Effector CD8-positive, alpha-beta T cell (primary cell): Measurements from ENCODE around the gene PITPNM3.

Experiments used
- DNase-seq: peaks from one replicate; lab custom pipeline; 2025; lab: John Stamatoyannopoulos, UW

Gene PITPNM3

DNA sequence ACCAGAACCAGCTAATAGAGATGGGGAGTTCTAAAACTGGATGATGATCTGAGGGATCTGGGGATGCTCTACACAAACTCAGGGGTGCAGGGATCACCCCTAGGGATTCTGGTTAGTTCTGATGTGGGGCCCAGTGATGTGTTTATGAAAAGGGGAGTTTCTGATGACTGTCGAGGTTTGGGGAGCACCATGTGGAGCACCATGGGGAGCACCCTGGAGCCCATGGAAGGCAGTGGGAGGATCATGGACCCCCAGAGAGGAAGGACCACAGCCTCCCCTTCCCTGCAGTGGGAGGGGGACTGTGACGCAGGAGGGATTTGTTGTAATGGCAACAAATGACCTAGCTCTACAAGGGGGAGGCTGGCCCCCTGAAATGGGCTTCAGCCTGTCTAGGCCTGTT lies 93.7 kb downstream of the PITPNM3 start:
- DNase-seq: no peak

DNA sequence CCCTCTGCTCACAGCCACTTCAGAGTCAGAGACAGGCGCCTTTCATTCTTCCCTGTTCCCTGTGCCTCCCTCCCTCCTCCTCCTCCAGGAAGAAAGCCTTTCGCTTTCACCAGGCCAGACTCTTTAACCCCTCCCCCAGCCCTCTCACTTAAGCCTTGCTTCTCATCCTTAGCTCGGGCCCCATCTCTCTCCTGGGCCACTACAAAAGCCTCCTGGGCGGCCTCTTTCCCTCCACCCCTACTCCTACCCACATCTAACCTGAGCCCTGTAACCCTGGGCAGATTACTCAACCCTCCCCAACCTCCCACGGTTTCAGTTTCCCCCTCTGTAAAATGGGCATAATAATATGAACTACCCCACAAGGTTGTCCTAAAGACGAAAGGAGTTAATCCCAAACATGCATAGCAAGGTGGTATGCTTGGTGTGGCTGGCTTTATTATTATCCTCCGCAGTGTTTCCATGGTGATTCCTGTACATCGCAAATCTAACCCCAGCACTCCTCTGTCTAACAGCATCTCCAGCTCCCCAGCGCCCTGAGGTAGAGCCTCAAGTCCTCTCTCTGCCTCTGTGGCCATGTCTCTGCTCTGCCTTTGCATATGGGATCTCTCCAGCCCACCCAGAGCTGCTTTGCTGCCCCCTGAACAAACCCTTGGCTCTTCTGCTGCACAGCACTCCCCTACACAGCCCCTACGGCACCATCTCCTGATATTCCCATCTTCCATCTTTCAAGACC lies 94.4 kb downstream of the PITPNM3 start:
- DNase-seq: no peak

DNA sequence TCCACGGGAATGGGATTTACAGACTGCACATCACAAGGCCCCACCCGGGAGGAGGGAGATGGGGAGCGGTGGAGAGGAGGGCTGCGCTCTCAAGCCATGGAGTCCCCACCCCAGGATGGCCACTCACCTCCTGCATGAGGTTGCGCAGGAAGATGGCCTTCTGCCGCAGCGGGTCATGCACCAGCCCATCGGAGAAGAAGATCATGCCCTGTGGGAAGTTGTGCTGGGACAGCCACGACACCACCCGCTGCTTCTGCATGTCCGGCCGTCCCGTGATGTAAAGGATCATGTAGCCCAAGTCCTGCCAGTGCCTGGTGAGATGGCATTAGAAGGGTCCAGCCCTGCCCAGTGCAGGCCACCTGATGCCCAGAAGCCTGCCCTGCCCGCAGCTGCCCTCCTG lies 95.1 kb downstream of the PITPNM3 start:
- DNase-seq: no peak

DNA sequence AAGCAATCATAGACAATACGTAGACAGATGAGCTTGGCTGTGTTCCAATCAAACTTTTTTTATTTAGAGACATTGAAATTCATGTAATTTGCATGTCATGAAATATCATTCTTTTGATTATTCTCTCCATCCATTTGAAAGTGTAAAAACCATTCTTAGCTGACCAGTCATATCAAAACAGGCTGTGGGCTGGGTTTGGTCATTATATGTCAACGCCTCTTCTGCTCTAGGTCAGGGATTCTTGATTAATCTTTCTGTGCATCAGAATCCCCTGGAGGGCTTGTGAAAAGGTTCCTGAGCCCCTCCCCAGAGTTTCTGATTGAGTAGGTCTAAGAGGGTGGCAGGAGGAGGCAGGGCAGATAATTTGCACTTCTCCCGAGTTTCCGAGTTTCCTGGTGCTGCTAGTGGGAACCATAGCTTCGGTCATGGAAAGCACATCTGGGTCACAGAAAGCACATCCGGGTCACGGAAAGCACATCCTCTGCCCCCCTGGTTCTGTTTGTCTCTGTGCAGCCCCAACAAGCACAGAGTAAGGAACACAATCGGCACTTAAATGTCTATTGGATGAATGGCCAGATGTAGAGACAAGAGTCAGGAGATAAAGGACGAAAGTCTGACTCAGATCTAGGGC lies 95.7 kb downstream of the PITPNM3 start:
- no peak for DNase-seq

DNA sequence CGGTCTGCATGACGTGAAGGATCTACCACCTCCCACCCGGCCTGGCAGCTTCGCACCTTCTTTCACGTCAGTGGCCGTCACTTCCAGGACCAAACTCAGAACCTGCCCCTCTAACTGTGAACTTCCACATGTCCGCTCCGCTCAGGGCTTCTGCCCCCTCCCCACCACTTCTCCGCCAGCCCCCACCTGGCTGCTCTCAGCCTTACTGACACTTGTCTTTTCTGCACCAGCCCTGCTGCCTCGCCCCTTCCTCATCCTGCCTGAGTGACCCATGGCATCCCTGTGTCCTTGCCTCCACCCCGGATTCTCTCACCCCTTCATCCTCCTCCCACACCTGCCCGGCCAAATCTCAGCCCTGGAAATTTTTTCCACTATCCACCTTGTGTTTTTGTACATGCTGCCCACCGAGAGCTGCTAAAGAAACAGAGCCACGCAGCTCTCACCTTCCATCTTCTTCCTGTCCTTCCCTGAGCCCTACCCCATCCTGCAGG lies 97.8 kb downstream of the PITPNM3 start:
- no peak for DNase-seq

DNA sequence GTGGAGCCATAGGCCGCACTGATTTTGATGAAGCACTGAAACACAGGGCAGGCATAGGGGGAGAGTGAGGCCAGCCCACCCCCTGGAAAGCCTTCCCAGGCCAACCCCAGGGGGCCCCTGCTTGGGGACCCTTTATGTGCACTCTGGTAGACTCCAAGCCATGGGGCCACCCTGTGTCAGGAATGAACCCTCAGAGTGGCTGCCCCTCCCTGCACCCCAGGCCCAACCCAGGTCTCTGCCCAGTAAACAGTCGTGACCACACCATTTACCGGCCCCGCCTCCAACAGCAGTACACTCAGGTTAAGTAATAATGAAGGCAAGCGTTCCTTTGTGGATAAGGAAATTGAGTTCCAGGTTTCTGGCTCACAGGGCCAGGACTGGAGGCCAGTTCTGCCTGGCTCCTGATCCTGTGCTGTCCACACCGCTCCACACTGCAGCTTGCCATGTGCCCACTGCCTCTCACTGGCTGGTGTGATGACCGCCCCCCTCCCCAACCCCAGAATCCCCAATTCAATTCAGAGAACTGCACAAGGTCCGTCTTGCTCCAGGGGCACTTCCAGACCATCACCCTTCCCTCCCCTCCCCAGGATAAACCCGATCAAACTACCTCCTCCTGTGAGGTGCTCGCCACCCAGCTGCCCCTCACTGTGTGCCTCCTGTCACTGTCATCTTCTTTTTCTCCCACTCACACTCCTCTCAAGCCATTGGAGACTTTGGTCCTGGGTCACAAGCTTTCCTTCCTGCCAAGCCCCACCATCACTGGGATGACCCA lies 98.5 kb downstream of the PITPNM3 start:
- DNase-seq: no peak

DNA sequence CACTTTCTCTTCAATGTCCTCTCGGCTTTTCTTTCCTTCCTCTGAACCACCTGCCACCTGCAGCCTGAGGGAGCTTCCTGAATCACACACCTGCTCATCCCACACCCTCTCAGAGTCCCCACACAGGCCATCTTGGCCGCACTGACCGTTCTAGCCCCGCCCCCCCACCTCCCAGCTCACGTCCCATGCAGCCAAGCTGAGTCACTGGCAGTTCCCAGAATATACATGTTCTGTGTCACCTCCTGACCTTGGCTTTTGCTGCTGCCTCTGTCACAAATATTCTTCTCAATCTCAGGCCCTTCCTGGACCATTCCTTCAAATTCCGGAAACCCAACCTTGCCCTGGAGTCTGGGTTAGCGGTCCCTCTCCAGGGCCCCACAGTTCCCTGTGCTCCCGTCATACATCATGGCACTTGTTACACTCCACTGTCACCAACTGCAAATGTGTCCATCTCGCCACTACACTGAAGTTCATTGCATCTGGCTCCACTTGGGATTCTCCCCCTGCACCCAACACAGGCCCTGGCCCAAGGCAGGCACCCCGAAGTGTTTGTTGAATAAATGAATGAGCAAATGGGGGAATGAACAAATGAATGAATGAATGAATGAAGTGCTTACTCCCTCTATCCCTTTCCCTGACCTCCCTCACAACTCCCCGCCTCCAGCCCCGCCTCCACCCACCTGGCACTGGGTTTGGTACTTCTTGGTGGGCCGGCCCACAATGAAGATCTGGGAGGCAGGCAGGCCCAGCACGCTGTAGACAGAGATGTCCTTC lies 99.3 kb downstream of the PITPNM3 start:
- no peak for DNase-seq

DNA sequence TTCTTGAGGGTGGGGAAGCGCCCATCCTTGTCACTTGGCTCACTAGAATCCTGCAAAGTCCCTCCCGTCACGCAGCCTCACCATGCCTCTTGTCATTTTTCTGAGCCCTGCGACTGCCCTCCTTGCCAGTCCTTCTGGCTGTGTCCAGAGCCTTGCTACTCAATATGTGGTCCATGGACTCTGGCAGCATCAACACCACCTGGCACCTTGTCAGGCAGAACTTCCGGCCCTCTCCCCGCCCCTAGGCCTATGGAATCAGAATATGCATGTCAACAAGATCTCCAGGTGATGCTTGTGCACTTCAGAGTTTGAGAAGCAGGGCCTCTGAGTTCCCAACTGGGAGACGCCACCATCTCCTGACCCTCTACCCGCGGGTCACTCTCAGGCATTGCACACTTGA lies 100.0 kb downstream of the PITPNM3 start:
- no peak for DNase-seq

DNA sequence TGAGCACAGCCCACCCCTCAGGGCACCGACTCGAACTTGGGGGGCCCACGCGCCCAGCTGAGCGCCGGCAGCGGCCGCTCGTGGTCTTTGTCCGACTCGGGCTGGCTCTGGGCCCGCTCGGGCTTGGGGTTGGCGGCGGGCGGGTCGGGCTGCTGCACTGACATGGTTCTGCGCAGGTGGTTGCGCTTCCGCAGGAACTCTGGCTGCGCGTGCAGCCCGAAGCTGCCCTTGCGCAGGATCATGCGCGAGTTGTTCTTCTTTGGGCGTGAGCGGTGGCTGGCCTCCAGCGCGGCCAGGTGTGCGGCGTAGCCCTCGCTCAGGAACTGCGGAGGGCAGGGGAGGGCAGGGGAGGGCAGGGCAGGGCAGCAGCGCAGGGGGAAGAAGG lies 101.0 kb downstream of the PITPNM3 start:
- DNase-seq: no peak

DNA sequence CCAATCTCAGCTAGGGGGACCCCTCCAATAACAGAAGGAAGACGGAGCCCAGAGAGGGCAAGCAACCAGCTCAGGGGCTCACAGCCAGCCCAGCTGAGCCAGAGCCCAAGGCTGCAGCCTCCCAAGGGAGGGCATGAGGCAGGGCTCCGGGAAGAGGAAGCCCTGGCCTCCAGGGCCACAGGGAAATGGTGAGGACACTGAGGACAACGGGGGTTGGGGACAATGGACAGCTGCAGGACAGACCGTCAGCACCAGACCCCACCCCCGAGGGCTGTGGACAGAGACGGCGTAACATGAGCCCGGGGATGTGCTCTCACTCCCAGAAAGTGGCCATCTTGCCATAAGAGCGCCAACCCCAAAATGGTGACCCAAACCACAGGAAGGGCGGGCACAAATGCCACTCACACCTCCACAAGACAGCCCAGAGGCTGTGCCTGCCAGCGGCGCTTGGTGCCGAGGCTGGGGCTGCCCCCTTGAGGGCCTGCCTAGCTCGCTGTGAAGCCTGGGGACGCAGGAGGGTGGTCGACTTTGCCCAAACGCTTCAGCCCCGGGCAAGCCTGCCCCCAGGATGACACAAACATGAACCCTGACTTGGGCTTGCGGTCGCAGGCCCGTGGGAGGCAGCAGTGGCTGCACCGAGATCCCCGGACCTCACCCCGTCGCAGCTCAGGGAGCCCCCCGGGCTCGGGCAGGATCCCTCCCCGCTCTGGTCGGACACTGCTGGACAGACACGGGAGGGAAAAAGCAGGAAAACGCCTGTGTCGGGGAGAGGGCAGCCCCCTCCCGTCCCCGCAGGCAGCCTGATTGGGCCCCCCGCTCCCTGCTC lies 101.6 kb downstream of the PITPNM3 start:
- DNase-seq: no peak

DNA sequence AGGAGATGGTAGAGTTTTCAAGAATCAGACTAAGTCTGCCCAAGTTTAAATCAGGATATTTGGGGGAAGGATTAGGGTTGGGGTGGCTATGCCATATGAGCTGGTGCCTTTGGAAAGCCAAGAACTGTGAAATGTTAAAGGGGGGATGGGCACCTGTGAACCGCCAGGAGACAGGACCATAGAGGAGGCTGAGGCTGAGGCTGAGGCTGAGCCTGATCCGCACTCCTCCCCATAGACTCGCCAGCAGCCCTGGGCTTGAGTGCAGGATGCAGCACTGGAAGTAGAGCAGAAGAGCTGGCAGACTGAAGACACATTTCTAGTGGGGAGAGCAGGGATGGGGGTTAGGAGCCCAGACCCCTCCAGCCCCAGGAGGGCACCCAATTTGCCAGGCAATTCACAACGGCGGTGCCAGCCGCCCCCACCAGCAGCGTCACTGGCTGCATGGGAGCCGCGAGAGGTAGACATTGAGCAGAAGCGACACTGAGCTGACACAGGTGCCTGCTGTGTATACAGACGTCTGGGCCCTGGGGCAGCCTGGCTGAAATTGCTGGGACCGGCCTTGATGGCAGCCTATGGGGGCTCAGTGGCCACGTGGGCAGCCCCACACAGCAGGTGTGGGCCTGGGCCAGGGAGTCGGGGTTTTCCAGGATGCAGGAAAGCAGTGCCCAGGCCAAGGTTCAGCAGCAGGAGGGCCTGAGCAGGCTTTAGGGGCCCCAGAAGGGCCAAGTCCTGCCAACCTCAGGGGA lies 102.9 kb downstream of the PITPNM3 start:
- DNase-seq: no peak

DNA sequence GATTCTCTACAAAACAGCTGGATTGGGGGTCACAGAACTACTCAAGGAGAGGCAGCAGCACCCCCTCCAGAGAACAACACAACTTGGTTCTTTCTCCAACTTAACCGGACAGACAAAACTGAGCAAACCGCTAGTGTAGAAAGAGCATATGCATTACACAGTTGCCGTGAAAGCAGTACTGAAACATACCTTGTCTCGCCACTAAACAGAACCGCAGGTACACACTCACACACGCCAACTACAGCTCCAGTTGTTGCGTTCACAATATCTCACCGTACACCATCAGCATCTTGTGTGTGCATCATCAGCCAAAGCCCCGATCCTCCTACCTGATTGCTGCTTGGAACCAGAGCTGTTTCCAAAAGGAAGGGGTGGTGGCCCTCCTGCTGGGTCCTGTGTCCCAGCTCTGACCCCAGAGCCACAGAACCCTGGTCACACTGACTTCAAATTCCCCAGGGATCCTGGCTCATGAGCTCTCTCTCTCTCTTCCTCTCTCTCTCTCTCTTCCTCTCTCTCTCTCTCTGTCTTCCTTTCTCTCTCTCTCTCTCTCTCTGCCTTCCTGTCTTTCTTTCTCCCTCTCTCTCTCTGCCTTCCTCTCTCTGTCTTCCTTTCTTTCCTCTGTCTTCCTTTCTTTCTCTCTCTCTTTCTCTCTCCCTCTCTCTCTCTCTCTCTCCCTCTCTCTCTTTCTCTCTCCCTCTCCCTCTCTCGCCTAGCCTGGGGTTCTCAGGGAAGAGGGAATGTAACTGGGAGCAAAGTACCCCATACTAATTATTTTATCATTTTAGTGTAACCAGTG lies 103.7 kb downstream of the PITPNM3 start:
- DNase-seq: no peak

DNA sequence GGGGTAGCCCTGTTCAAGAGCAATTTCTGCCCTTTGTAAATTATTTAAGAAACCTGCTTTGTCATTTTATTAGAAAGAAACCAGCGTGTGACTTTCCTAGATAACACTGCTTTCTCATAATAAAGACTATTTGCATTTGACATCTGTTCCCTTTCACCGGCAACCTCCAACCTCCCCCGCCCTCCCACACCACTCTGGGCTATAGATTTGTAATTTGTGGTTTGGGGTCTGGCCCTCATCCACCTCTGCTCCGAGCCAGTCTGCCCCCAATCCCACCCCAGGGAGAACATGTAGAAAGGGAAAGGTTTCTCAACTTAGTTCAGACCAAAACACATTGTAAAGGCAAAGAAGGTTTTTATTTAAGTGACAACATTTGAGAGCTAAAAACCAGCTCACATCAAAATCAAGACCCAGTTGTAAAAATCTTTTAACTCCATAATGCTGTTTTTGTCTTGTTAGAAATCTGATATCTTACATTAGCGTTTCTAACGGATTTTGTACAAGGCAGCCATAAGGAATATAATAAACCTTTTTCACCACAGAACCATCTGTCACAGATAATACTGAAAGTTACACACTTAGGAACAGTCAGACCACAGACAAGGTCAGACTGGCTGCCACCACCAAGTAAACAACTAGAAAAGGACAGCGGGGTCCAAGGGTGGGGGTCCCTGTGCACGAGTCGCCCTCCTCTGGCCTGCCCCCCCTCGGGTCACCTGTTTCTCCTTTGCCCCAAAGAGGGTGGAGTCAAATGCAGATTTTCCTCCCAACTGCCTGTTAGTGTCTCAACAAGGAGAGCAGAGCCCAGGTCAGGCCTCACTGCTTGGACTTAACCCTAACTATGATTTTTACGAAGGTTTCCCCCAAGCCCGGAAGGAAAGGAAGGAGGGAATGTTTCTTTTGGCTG lies 105.2 kb downstream of the PITPNM3 start:
- DNase-seq: no peak

DNA sequence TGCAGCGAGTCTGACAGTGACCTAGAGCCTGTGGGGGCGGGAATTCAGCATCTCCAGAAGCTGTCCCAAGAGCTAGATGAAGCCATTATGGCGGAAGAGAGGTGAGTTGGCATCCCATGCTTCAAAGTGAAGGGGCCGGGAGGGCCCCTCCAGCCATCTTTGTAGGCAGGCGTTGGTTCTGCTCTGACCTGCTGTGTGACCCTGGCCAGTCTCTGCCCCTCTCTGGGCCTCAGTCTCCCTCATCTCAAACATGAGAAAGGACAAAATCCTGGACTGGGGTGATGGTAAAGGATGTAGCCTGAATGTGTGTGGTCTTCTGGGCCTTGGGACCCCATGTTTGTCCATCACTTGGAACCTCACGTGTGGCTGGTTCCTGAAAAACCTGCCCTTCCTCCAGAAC lies 107.0 kb downstream of the PITPNM3 start:
- DNase-seq: no peak

DNA sequence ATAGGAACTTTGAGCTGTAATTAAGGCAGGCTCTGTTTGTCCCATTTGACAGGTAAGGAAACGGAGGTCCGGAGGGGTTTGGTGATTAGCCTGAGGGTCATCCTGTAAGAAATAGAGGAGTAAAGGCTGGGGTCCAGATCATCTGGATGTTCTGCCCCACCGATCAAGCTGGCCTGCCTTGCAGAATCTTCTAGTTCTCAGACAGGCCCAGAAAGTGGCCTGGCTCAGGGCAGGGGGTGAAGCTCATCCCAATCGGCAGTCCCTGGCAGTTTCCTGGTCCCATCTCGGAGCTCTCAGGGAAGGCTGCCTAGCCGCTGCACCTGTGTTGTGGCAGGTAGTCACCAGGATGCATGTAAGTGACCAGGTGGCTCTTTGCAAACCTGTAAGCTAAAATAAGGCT lies 107.9 kb downstream of the PITPNM3 start:
- DNase-seq: no peak

DNA sequence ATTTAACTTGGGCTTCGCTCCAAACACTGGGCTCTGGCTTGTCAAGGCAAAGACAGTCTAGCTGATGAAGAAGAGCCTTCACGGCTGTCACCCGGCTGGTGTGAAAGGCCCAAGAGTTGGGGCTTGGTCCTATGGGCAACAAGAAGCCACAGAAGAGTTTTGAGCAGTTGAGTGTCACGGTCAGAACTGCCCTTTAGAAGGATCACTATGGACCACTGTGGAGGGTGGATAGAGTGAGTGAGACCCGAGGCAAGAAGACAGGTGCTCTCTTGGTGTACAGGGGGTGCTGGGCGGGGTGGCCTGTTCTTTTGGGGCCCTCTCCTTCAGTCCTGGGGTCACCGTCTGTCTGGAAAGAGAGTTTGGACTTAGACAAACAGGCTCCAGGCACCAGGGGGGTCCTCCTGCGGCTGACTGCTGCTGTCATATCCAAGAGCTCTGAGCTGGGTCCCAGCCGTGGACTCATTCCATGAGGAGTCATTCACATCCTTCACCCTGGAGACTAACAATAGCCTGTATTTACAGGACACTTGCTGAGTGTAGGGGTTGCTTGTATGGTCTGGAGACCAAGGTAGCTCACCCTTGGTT lies 109.7 kb downstream of the PITPNM3 start:
- DNase-seq: no peak

DNA sequence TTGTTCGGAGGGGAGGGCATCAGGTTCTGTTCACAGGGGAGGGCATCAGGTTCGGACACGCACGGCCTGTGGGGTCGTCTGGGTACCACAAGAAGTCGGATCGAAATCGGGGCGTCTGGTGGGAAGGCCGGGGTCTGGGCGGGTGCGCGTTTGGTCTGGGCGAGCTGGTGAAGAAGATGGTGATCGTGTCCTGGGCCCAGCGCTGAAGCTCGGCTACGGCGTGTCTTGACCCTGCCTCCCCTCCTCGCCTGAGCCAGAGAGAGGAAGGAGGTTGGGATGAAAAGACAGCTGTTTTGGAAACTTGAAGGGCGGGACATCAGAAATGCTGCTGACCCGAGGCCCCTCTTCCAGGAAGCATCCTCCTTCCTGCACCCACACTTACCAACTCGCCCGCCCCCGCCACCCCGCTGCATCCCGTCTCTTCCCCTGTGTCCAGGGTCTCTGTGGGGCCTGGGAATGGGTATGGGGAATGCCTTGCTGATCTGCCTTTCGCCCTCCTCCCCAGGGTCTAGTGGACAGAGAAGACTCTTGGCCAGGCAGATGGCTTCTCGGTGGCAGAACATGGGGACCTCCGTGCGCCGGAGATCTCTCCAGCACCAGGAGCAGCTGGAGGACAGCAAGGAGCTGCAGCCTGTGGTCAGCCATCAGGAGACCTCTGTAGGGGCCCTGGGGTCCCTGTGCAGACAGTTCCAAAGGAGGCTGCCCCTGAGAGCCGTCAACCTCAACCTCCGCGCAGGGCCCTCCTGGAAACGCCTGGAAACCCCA lies 111.6 kb downstream of the PITPNM3 start:
- DNase-seq: no peak
